HPDE6-E6E7 (cell line): Measurements from ENCODE around the gene OAS1.

ENCODE experiments used
- DNase-seq: peaks from one replicate; pipeline ENCODE4 v3.0.0; 2011; ENCODE audit warnings: missing footprints; ENCODE audit errors: extremely low spot score

The OAS1 gene

DNA sequence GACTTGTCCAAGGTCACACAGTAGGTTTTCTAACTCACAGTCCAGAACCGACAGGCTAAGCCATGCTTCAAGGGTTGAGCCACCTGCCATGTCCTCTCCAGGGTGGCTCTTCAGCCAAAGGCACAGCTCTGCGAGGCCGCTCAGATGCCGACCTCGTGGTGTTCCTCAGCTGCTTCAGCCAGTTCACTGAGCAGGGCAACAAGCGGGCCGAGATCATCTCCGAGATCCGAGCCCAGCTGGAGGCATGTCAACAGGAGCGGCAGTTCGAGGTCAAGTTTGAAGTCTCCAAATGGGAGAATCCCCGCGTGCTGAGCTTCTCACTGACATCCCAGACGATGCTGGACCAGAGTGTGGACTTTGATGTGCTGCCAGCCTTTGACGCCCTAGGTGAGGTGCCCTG is 58.9 kb downstream of the OAS1 start:
- no peak for DNase-seq

DNA sequence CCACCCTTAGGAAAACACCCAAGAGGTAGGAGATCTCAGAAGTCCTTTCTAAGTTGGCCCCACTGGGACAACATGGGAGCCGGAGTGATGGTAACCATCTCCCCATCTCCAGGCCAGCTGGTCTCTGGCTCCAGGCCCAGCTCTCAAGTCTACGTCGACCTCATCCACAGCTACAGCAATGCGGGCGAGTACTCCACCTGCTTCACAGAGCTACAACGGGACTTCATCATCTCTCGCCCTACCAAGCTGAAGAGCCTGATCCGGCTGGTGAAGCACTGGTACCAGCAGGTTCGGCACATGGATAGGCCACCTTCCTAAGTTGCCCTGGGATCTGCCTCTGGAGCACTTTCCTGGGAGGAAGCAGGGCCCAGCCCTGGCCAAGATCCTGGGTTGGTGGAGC is 60.5 kb downstream of the OAS1 start:
- DNase-seq: no peak

DNA sequence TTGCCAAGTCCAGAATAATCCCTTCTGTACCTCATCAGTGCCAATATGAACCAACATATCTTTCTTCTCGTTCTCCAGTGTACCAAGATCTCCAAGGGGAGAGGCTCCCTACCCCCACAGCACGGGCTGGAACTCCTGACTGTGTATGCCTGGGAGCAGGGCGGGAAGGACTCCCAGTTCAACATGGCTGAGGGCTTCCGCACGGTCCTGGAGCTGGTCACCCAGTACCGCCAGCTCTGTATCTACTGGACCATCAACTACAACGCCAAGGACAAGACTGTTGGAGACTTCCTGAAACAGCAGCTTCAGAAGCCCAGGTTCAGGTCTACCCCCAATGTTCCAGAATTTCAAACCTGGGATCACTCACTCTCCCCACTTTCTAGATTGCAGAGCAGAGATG is 61.1 kb downstream of the OAS1 start:
- no peak for DNase-seq
